ENCODE results near the gene NEK7.

DNA sequence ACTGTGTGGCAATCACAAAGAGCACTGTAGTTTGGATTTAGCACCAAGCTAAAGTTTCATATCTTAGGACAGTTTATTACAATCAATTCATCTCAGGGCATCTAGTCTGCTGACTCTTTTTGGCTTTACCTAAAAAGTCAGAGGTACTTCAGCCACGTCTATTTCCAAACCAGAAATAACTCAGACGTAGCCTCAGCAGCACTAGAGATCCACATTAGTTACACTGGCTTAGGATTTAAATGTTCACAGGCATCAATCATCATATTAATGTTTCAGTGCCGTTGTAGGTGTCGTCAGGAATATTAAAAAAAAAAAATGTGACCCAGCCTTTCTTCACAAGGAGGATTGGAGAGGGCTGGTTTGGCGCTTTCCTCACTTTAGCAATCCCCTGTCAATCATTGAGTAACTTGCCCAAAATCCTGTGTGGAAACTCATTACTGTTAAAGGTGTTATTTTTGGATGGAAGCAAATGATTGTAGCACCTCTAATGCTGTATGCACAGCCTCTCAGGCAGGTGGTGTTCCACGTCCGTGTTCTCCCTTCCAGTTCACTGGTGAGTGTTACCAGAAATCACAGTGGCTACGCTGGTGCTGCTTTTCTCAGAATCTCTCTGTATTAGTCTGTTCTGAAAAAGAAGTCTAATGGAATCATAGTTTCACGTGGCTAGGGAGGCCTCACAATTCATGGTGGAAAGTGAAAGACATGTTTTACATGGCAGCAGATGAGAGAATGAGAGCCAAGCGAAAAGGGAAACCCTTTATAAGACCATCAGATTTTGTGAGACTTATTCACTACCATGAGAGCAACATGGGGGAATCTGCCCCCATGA is 45.4 kb downstream of the NEK7 start:
- no peak for TF ChIP-seq YY1 (IDR thresholded peaks at IDR 0.05; ENCODE audit: insufficient read depth, insufficient read length)
- TF ChIP-seq ZNF274 (IDR thresholded peaks at IDR 0.05; ENCODE audit: low read depth, low read length), result no peak
- TF ChIP-seq SUZ12 (IDR thresholded peaks at IDR 0.05; ENCODE audit: extremely low read depth, insufficient read depth, insufficient read length), result no peak

All from NT2/D1 (cell line).